H9 (cell line): ENCODE results near the gene MYO7A. TPM values are rescaled to one million over a fixed set of nuclear protein-coding genes. Genes with fewer than 3 reads are reported as not detected.

ENCODE experiments used
- DNase-seq: peaks from one replicate; pipeline ENCODE4 v3.0.0-alpha.2; 2017
- H2AFZ ChIP-seq: one replicate; pipeline ENCODE4 v1.6.1; 2013; ENCODE audit warnings: mild to moderate bottlenecking, low read length, control low read depth, moderate library complexity
- H2AK5ac ChIP-seq: 2 replicates; pipeline ENCODE4 v1.6.1; 2013; ENCODE audit warnings: low read length, control low read depth, mixed read lengths; ENCODE audit not compliant: insufficient read length
- H2BK120ac ChIP-seq: one replicate; pipeline ENCODE4 v1.6.1; 2013; ENCODE audit warnings: low read depth, mild to moderate bottlenecking, low read length, control low read depth, inconsistent platforms; ENCODE audit not compliant: poor library complexity, severe bottlenecking
- H2BK12ac ChIP-seq: 2 replicates; pipeline ENCODE4 v1.6.1; 2013; ENCODE audit warnings: low read length, control low read depth, mixed read lengths, low read depth; ENCODE audit not compliant: insufficient read length
- H2BK15ac ChIP-seq: 2 replicates; pipeline ENCODE4 v1.6.1; 2013; ENCODE audit warnings: low read depth, low read length, control low read depth
- H2BK20ac ChIP-seq: one replicate; pipeline ENCODE4 v1.6.1; 2013; ENCODE audit warnings: low read depth, mild to moderate bottlenecking, low read length, control low read depth, inconsistent platforms; ENCODE audit not compliant: poor library complexity, severe bottlenecking
- H2BK5ac ChIP-seq: 2 replicates; pipeline ENCODE4 v1.6.1; 2013; ENCODE audit warnings: low read length, control low read depth, mixed read lengths; ENCODE audit not compliant: insufficient read length
- H3K14ac ChIP-seq: 2 replicates; pipeline ENCODE4 v1.6.1; 2013; ENCODE audit warnings: low read length, control low read depth; ENCODE audit not compliant: insufficient read depth
- H3K18ac ChIP-seq: 2 replicates; pipeline ENCODE4 v1.6.1; 2013; ENCODE audit warnings: low read depth, mild to moderate bottlenecking, mixed read lengths, low read length, control low read depth; ENCODE audit not compliant: insufficient read length
- H3K23ac ChIP-seq: 2 replicates; pipeline ENCODE4 v1.6.1; 2013; ENCODE audit warnings: low read length, control low read depth, mixed read lengths, low read depth; ENCODE audit not compliant: insufficient read length
- H3K23me2 ChIP-seq: 2 replicates; pipeline ENCODE4 v1.6.1; 2013; ENCODE audit warnings: low read depth, mild to moderate bottlenecking, mixed read lengths, low read length, control low read depth; ENCODE audit not compliant: insufficient read length, poor library complexity, severe bottlenecking
- H3K27ac ChIP-seq: 2 replicates; pipeline ENCODE4 v1.5.1; 2013; ENCODE audit warnings: low read length, control low read depth, mixed read lengths, low read depth; ENCODE audit not compliant: insufficient read length
- H3K27me3 ChIP-seq: 2 replicates; pipeline ENCODE4 v1.6.1; 2013; ENCODE audit warnings: low read length, control low read depth, inconsistent platforms; ENCODE audit not compliant: insufficient read depth
- H3K4ac ChIP-seq: 2 replicates; pipeline ENCODE4 v1.6.1; 2013; ENCODE audit warnings: low read depth, mild to moderate bottlenecking, control low read depth, inconsistent platforms, low read length, moderate library complexity
- H3K4me1 ChIP-seq: 2 replicates; pipeline ENCODE4 v1.6.1; 2013; ENCODE audit warnings: low read length, control low read depth, inconsistent platforms; ENCODE audit not compliant: insufficient read depth
- H3K4me2 ChIP-seq: 2 replicates; pipeline ENCODE4 v1.6.1; 2013; ENCODE audit warnings: low read length, control low read depth, mixed read lengths; ENCODE audit not compliant: insufficient read length, insufficient read depth
- H3K56ac ChIP-seq: 2 replicates; pipeline ENCODE4 v1.6.1; 2013; ENCODE audit warnings: low read depth, mild to moderate bottlenecking, mixed read lengths, low read length, control low read depth; ENCODE audit not compliant: insufficient read length
- H3K79me1 ChIP-seq: 2 replicates; pipeline ENCODE4 v1.6.1; 2013; ENCODE audit warnings: low read depth, mild to moderate bottlenecking, moderate library complexity, low read length, control low read depth, inconsistent platforms; ENCODE audit not compliant: insufficient read depth, poor library complexity, severe bottlenecking
- H3K79me2 ChIP-seq: 2 replicates; pipeline ENCODE4 v1.6.1; 2013; ENCODE audit warnings: low read length, control low read depth, inconsistent platforms; ENCODE audit not compliant: insufficient read depth
- H3K9ac ChIP-seq: 2 replicates; pipeline ENCODE4 v1.6.1; 2013; ENCODE audit warnings: low read length, control low read depth, mixed read lengths; ENCODE audit not compliant: insufficient read length; ENCODE audit errors: extremely low read depth
- H3K9me3 ChIP-seq: one replicate; pipeline ENCODE4 v1.6.1; 2013; ENCODE audit warnings: low read depth, low read length, inconsistent platforms; ENCODE audit not compliant: control insufficient read depth
- H3T11ph ChIP-seq: one replicate; pipeline ENCODE4 v1.6.1; 2013; ENCODE audit warnings: mild to moderate bottlenecking, low read length, control low read depth, inconsistent platforms
- H4K20me1 ChIP-seq: one replicate; pipeline ENCODE4 v1.6.1; 2013; ENCODE audit not compliant: control insufficient read depth, insufficient read length, insufficient read depth
- H4K5ac ChIP-seq: 2 replicates; pipeline ENCODE4 v1.6.1; 2013; ENCODE audit warnings: low read depth, mild to moderate bottlenecking, mixed read lengths, low read length, control low read depth; ENCODE audit not compliant: insufficient read length
- H4K8ac ChIP-seq: replicated peaks from 2 replicates; pipeline ENCODE4 v1.6.1; 2013; ENCODE audit warnings: low read length, control low read depth, mixed read lengths, low read depth; ENCODE audit not compliant: insufficient read length
- H4K91ac ChIP-seq: 2 replicates; pipeline ENCODE4 v1.6.1; 2013; ENCODE audit warnings: low read depth, mild to moderate bottlenecking, moderate library complexity, mixed read lengths, low read length, control low read depth; ENCODE audit not compliant: insufficient read length
- H3K27ac Mint-ChIP-seq, 3 experiments: 2 replicates in 2 of 3; 3 replicates in 1 of 3; pipeline ENCODE4 v1.8.0; 2020 to 2021; ENCODE audit warnings: mixed read lengths in 3 of 3, mild to moderate bottlenecking in 1 of 3, moderate library complexity in 1 of 3
- H3K27me3 Mint-ChIP-seq: 2 replicates; pipeline ENCODE4 v1.8.0; 2021; ENCODE audit warnings: low read depth, mild to moderate bottlenecking, moderate library complexity, mixed read lengths
- H3K36me3 Mint-ChIP-seq, 3 experiments: 2 replicates in 2 of 3; 3 replicates in 1 of 3; pipeline ENCODE4 v1.8.0; 2020 to 2021; ENCODE audit warnings: low read depth in 3 of 3, mixed read lengths in 3 of 3; ENCODE audit not compliant: insufficient read depth in 1 of 3
- H3K4me1 Mint-ChIP-seq, 2 experiments: 2 replicates each; pipeline ENCODE4 v1.8.0; 2020; ENCODE audit warnings: mixed read lengths in 2 of 2
- H3K4me3 Mint-ChIP-seq, 2 experiments: 2 replicates in 1 of 2; 3 replicates in 1 of 2; pipeline ENCODE4 v1.8.0; 2020 to 2021; ENCODE audit warnings: mild to moderate bottlenecking in 2 of 2, mixed read lengths in 2 of 2, moderate library complexity in 1 of 2
- H3K9me3 Mint-ChIP-seq, 2 experiments: 2 replicates in 1 of 2; 3 replicates in 1 of 2; pipeline ENCODE4 v1.8.0; 2020; ENCODE audit warnings: mild to moderate bottlenecking in 2 of 2, mixed read lengths in 2 of 2, moderate library complexity in 1 of 2
- total RNA-seq: library from RNA; stranded (reverse); gene quantifications from 2 replicates; pipeline ENCODE4 v1.2.1, GENCODE V29; 2021
- TF ChIP-seq, protein P1 (sequence below): fragments of 200-600 bp; sonication (generic); conservative IDR thresholded peaks from 3 replicates; pipeline ENCODE4 v1.8.0; 2021; ENCODE audit warnings: antibody characterized with exemption, mild to moderate bottlenecking

Gene MYO7A
- total RNA-seq, 1 experiment from 2014 or later, result 1.6 TPM

DNA sequence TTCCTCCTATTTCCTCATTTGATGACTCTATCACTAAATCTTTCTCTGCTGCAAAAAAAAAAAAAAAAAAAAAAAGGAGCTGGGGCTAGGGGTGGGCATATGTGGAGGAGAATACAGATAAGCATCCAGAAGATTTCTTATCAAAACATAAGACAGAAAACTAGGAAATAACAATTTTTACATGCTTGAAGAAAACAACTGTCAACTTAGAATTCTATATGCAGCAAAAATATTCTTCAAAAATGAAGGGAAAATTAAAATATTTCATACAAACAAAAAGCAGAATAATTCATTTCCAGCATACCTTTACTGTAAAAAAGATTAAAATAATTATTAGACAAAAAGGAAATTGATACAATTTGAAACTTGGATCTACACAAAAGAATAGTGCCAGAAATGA is 134.8 kb downstream of the MYO7A start:
- Histone ChIP-seq H4K8ac (no peak overlapping the region), H2BK12ac (no peak overlapping the region), H4K91ac (no peak overlapping the region), H3K4me1 (no peaks in the 10 kb centered on the region), H3K23ac (no peak overlapping the region), H3T11ph (no peak overlapping the region), H2BK15ac (no peak overlapping the region), H2BK120ac (no peak overlapping the region), H3K9me3 (no peaks in the 10 kb centered on the region), H3K27me3 (no peaks in the 10 kb centered on the region), H4K20me1 (no peaks in the 10 kb centered on the region), H2AK5ac (no peak overlapping the region), H2BK20ac (no peak overlapping the region), H3K18ac (no peak overlapping the region), H3K4ac (no peak overlapping the region), H3K79me2 (no peaks in the 10 kb centered on the region), H3K56ac (no peak overlapping the region), H4K5ac (no peak overlapping the region), H3K27ac (no peak overlapping the region), H2BK5ac (no peak overlapping the region), H3K23me2 (no peaks in the 10 kb centered on the region), H3K4me2 (no peak overlapping the region), H3K9ac (no peak overlapping the region), H3K79me1 (no peaks in the 10 kb centered on the region), H2AFZ (no peak overlapping the region), H3K14ac (no peak overlapping the region)
- H3K4me3 Mint-ChIP-seq, result no peak overlapping the region
- no peaks in the 10 kb centered on the region for H3K27me3 Mint-ChIP-seq
- H3K9me3 Mint-ChIP-seq, result peaks cover 10 to 12% of the 10 kb centered on the region in 2 experiments
- peaks cover 1 to 10% (median 2%) of the 10 kb centered on the region in 3 experiments; a peak in 4 of 7 replicates for H3K36me3 Mint-ChIP-seq
- H3K27ac Mint-ChIP-seq, result no peak overlapping the region
- DNase-seq, result no peak
- TF ChIP-seq, protein P1, sequence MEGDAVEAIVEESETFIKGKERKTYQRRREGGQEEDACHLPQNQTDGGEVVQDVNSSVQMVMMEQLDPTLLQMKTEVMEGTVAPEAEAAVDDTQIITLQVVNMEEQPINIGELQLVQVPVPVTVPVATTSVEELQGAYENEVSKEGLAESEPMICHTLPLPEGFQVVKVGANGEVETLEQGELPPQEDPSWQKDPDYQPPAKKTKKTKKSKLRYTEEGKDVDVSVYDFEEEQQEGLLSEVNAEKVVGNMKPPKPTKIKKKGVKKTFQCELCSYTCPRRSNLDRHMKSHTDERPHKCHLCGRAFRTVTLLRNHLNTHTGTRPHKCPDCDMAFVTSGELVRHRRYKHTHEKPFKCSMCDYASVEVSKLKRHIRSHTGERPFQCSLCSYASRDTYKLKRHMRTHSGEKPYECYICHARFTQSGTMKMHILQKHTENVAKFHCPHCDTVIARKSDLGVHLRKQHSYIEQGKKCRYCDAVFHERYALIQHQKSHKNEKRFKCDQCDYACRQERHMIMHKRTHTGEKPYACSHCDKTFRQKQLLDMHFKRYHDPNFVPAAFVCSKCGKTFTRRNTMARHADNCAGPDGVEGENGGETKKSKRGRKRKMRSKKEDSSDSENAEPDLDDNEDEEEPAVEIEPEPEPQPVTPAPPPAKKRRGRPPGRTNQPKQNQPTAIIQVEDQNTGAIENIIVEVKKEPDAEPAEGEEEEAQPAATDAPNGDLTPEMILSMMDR, result no peak
- H3K4me1 Mint-ChIP-seq, result peaks cover 9 to 13% of the 10 kb centered on the region in 2 experiments

Other genes starting within 250 kb of the MYO7A start
- not detected in 2 replicates for gene B3GNT6, start 93.8 kb upstream of the MYO7A start, total RNA-seq
- gene CAPN5, start 61.3 kb upstream of the MYO7A start, total RNA-seq, result 16.7 and 17.1 TPM in 2 replicates
- 0.86 TPM in 1 of 2 replicates, not detected in the other for gene OMP, start 25.4 kb upstream of the MYO7A start, total RNA-seq
- gene GDPD4, start 173.4 kb downstream of the MYO7A start, total RNA-seq, result not detected in 2 replicates